Activated naive CD8-positive, alpha-beta T cell treated with anti-CD3 and anti-CD28 coated beads, Interleukin-2, amount 10 ng/mL, durations not matched to agents 7 days and 5 days (primary cell): Measurements from ENCODE around the gene CCDC57. TPM values are rescaled to one million over a fixed set of nuclear protein-coding genes. Genes with fewer than 3 reads are reported as not detected.
"Not testable (repeated sequence)": the region's sequence is repeated elsewhere in the genome, so short reads cannot be mapped to it uniquely, and the experiment has no call there.

ENCODE experiments used
- ATAC-seq: fragments of 150-1000 bp; cut with Tn5 transposase; one replicate; pipeline ENCODE4 v1.10.0; 2021; ENCODE audit warnings: low read depth, moderate library complexity
- POLR2A ChIA-PET: fragments of 350-600 bp; sonication (Branson Sonifier 250); formaldehyde crosslinking; loops from one replicate; lab custom pipeline; 2021; ENCODE audit warnings: antibody characterized with exemption; lab: Charles Lee
- DNase-seq: peaks from one replicate; pipeline ENCODE4 v3.0.0; 2021
- H3K27ac Mint-ChIP-seq: one replicate; pipeline ENCODE4 v1.8.0; 2022; ENCODE audit warnings: mild to moderate bottlenecking, mixed read lengths
- H3K27me3 Mint-ChIP-seq: one replicate; pipeline ENCODE4 v1.8.0; 2022; ENCODE audit warnings: mild to moderate bottlenecking, moderate library complexity, mixed read lengths
- H3K36me3 Mint-ChIP-seq: one replicate; pipeline ENCODE4 v1.8.0; 2021; ENCODE audit warnings: mild to moderate bottlenecking, mixed read lengths
- H3K4me1 Mint-ChIP-seq: one replicate; pipeline ENCODE4 v1.8.0; 2021; ENCODE audit warnings: mixed read lengths
- H3K4me3 Mint-ChIP-seq: one replicate; pipeline ENCODE4 v1.8.0; 2022; ENCODE audit warnings: mild to moderate bottlenecking, moderate library complexity, mixed read lengths
- H3K9me3 Mint-ChIP-seq: one replicate; pipeline ENCODE4 v1.8.0; 2021; ENCODE audit warnings: mixed read lengths
- total RNA-seq, 2 experiments: library from RNA; stranded (reverse); gene quantifications; one replicate each; pipeline ENCODE4 v1.2.3, GENCODE V29; 2021

CCDC57 gene
- total RNA-seq, 2 experiments from 2014 or later: 79.5 to 81.7 TPM

DNA sequence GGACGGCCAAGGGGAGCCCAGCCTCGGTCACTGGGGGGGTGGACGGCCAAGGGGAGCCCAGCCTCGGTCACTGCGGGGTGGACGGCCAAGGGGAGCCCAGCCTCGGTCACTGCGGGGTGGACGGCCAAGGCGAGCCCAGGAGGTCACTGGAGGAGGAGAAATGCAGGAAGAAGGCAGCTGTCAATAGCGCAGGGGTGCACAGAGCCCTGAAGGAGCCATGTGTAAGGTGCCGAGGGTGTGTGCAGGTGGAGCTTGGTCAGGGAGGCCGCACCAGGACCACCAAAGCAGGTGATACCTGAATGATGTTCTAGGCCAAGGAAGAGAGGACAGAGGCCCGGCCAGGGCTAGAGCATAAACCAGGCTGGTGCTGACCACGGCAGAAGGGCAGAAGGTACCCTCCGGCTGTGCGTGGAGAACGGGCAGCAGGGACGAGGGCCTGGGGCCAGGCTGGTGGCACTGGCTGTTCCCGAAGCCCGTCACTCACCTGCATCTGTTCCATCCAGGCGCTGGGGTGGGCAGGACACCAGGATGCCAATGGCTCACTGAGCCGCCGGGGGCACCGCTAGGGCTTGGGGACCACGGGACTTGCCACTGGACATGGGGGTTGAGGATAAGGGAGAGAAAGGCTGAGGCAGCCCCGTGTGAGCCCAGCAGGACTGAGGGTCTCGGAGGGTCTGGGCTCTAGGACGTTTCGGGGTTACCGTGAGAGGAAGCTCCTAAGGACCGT lies 5.9 kb upstream of the CCDC57 start:
- POLR2A ChIA-PET: interaction anchor here (2.8 kb wide), 1 partner anchor 10 kb away, joined by 11 read pairs; the partner anchor contains the start of gene SLC16A3
- DNase-seq (no peak), ATAC-seq (no peak)
- Mint-ChIP-seq H3K27ac (no peak overlapping the region), H3K9me3 (no peaks in the 10 kb centered on the region), H3K4me3 (no peak overlapping the region), H3K36me3 (no peaks in the 10 kb centered on the region), H3K4me1 (peaks cover 18% of the 10 kb centered on the region), H3K27me3 (peaks cover 2% of the 10 kb centered on the region)

GRCh38 chr17:82217530-82218204 lies 5.0 kb upstream of the CCDC57 start:
- H3K36me3 Mint-ChIP-seq: no peaks in the 10 kb centered on the region
- ATAC-seq (no peak), DNase-seq (peak; percentile 34)
- H3K4me3 Mint-ChIP-seq: no peak overlapping the region
- H3K27ac Mint-ChIP-seq: no peak overlapping the region
- H3K27me3 Mint-ChIP-seq: peaks cover under 1% of the 10 kb centered on the region
- POLR2A ChIA-PET: interaction anchor here (0.5 to 3.0 kb wide), 3 partner anchors 11 to 389 kb away, joined by 3 to 16 read pairs (median 11); partner anchors contain the start of gene SLC16A3
- peaks cover 19% of the 10 kb centered on the region for H3K4me1 Mint-ChIP-seq
- no peaks in the 10 kb centered on the region for H3K9me3 Mint-ChIP-seq

DNA sequence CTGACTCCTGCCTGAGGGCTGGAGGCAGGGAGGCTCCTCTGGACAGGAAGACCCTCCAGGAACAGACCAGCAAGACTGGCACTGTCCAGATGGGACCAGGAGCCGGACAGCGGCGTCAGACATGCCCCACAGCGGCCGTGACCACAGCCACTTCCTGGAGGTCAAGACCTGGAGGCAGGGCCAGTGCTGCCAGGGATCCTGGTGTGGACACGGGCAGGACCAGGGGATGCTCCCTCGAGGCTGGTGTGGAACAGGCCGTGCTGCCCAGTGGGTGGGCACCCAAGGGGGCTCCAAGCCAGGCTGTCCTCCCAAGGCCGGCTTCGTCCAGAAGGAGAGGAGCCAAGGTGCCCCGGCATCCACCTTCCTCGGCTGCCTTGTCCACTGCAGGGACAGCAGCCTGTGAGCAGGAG lies 4.5 kb upstream of the CCDC57 start:
- peak overlapping the region; percentile 67 for H3K27ac Mint-ChIP-seq
- H3K9me3 Mint-ChIP-seq: no peaks in the 10 kb centered on the region
- H3K27me3 Mint-ChIP-seq: no peaks in the 10 kb centered on the region
- peaks cover 19% of the 10 kb centered on the region for H3K4me1 Mint-ChIP-seq
- no peak for ATAC-seq
- POLR2A ChIA-PET: interaction anchor here (3.0 kb wide), 1 partner anchor 12 kb away, joined by 16 read pairs; the partner anchor contains the start of gene SLC16A3
- no peaks in the 10 kb centered on the region for H3K36me3 Mint-ChIP-seq
- no peak for DNase-seq
- H3K4me3 Mint-ChIP-seq: no peak overlapping the region

- DNase-seq (peak; percentile 55), ATAC-seq (peak; percentile 32)
- H3K27me3 Mint-ChIP-seq: no peaks in the 10 kb centered on the region
- POLR2A ChIA-PET: interaction anchor here (1.0 to 3.0 kb wide), 2 partner anchors 12 to 20 kb away, joined by 3 to 16 read pairs; partner anchors contain the start of gene SLC16A3
- H3K4me3 Mint-ChIP-seq: peak overlapping the region; percentile 28
- peaks cover 24% of the 10 kb centered on the region for H3K4me1 Mint-ChIP-seq
- H3K9me3 Mint-ChIP-seq: no peaks in the 10 kb centered on the region
- H3K27ac Mint-ChIP-seq: peak overlapping the region; percentile 67
- no peaks in the 10 kb centered on the region for H3K36me3 Mint-ChIP-seq
Measured at GRCh38 chr17:82216301-82217119, 3.9 kb upstream of the CCDC57 start.

- Mint-ChIP-seq H3K4me1 (peaks cover 22% of the 10 kb centered on the region), H3K9me3 (no peaks in the 10 kb centered on the region), H3K36me3 (no peaks in the 10 kb centered on the region), H3K4me3 (peak overlapping the region; percentile 28), H3K27me3 (no peaks in the 10 kb centered on the region), H3K27ac (peak overlapping the region; percentile 67)
- POLR2A ChIA-PET: interaction anchor here (1.0 to 3.0 kb wide), 2 partner anchors 13 to 20 kb away, joined by 3 to 16 read pairs; partner anchors contain the start of gene SLC16A3
- ATAC-seq (no peak), DNase-seq (no peak)
Measured at GRCh38 chr17:82215972-82216300, 3.3 kb upstream of the CCDC57 start.

DNA sequence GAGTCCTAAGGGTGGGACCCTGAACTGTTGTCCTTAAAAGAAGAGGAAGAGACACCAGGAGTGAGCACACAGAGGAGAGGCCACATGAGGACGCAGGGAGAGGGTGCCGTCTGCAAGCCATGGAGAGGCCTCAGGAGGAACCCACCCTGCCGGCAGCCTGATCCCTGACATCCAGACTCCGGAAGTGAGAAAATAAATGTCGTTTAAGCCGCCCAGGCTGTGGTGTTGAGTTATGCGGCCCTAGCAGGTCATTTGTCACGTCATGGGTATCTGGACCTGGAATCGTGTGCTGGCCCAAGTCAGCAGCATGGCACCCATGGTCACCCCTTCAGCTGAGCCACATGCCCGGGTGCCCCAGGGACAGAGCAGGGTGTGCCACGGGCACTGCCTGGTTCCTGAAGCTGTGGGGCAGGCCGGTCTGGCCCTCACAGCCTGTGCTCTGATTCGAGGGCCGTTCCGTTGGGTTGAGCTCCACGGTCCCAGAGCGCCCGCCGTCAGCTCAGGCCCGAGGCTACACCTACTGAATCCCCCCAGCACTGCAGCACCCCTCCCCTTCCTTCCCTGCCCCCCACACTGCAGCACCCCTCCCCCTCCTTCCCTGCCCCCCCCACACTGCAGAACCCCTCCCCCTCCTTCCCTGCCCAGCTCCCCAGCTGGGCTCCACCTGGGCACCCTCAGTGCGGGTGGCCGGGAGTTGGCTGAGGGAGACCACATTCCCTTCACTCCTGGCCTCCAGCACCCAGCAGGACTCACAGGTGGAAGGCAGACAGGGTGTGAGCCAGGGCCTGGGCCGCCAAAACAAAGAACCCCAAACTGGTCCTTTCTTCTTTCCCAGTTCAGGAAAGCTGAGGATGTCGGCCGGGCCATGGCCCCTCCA lies 2.7 kb upstream of the CCDC57 start:
- H3K9me3 Mint-ChIP-seq: no peaks in the 10 kb centered on the region
- H3K36me3 Mint-ChIP-seq: no peaks in the 10 kb centered on the region
- POLR2A ChIA-PET: interaction anchor here (1.0 to 3.0 kb wide), 2 partner anchors 14 to 21 kb away, joined by 3 to 16 read pairs; partner anchors contain the start of gene SLC16A3
- H3K4me3 Mint-ChIP-seq: peak overlapping the region; percentile 22
- peak overlapping the region; percentile 70 for H3K27ac Mint-ChIP-seq
- peak; percentile 40 for DNase-seq
- no peak for ATAC-seq
- H3K27me3 Mint-ChIP-seq: no peaks in the 10 kb centered on the region
- peaks cover 22% of the 10 kb centered on the region for H3K4me1 Mint-ChIP-seq

DNA sequence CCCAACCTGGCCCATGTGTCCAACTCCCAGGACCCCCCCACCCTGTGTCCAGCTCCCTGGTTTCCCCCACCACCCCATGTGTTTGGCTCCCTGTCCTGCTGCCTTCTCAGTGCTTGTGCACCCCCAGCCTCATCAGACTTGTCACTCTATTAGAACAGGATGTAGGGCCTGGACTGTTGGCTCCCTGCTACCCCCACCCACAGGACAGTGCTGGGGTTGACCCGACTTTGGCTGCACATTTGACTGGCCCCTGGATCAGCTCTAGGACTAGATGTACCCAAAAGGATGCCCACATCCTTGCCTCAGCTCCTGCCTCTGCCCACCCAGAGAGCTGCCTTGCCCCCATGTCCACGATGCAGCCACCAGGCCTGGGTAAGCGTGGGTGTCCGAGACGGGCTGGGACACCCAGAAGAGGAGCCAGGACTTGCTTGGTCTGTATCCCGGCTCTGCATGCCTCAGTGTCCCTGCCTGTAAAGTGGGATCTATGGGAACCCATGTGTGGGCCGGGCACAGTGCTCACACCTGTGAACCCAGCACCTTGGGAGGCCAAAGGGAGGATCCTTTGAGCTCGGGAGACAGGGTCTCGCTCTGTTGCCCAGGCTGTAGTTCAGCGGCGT lies 1.5 kb upstream of the CCDC57 start:
- no peaks in the 10 kb centered on the region for H3K9me3 Mint-ChIP-seq
- no peaks in the 10 kb centered on the region for H3K27me3 Mint-ChIP-seq
- H3K27ac Mint-ChIP-seq: peak overlapping the region; percentile 64

GRCh38 chr17:82213251-82214011 lies 789 bp upstream of the CCDC57 start:
- peak; percentile 1 for ATAC-seq
- Mint-ChIP-seq H3K36me3 (peaks cover 3% of the 10 kb centered on the region), H3K27ac (peak overlapping the region; percentile 86), H3K4me3 (peak overlapping the region; percentile 83), H3K4me1 (peaks cover 30% of the 10 kb centered on the region), H3K9me3 (no peaks in the 10 kb centered on the region), H3K27me3 (no peaks in the 10 kb centered on the region)
- peak; percentile 52 for DNase-seq
- POLR2A ChIA-PET: interaction anchor here (0.9 to 3.9 kb wide), 5 partner anchors 12 to 90 kb away, joined by 3 to 15 read pairs (median 6); partner anchors contain the start of gene SLC16A3

More for the DNA sequence above, 1.5 kb upstream of the CCDC57 start:
- Mint-ChIP-seq H3K4me1 (peaks cover 28% of the 10 kb centered on the region), H3K36me3 (no peaks in the 10 kb centered on the region), H3K4me3 (peak overlapping the region; percentile 61)
- POLR2A ChIA-PET: interaction anchor here (1.3 to 3.9 kb wide), 3 partner anchors 13 to 15 kb away, joined by 6 to 15 read pairs (median 12); partner anchors contain the start of gene SLC16A3
- DNase-seq: no peak
- ATAC-seq: no peak

GRCh38 chr17:82210655-82211054 lies 2.0 kb downstream of the CCDC57 start:
- H3K27me3 Mint-ChIP-seq, ATAC-seq, H3K4me3 Mint-ChIP-seq, DNase-seq, H3K36me3 Mint-ChIP-seq, H3K9me3 Mint-ChIP-seq, H3K27ac Mint-ChIP-seq: not testable (repeated sequence)
- H3K4me1 Mint-ChIP-seq: peaks cover 36% of the 10 kb centered on the region
- POLR2A ChIA-PET: interaction anchor here (0.7 to 1.7 kb wide), 2 partner anchors 88 to 105 kb away, joined by 4 to 8 read pairs; no protein-coding TSS in a partner anchor

- peak; percentile 85 for DNase-seq
- H3K9me3 Mint-ChIP-seq: no peaks in the 10 kb centered on the region
- H3K27ac Mint-ChIP-seq: peak overlapping the region; percentile 97
- peaks cover 50% of the 10 kb centered on the region for H3K4me1 Mint-ChIP-seq
- peak; percentile 75 for ATAC-seq
- no peaks in the 10 kb centered on the region for H3K27me3 Mint-ChIP-seq
- H3K4me3 Mint-ChIP-seq: peak overlapping the region; percentile 75
- POLR2A ChIA-PET: interaction anchor here (0.6 to 2.1 kb wide), 10 partner anchors 24 to 168 kb away, joined by 3 to 27 read pairs (median 3); partner anchors contain the start of genes DCXR and SLC16A3
- peaks cover 10% of the 10 kb centered on the region for H3K36me3 Mint-ChIP-seq
Measured at GRCh38 chr17:82205720-82206508, 6.7 kb downstream of the CCDC57 start.
